ENCODE results near the gene ARHGAP10. TPM values are rescaled to one million over a fixed set of nuclear protein-coding genes. Genes with fewer than 3 reads are reported as not detected.

The ARHGAP10 gene
- total RNA-seq, 1 donor from 2014 or later: 20.2 TPM

DNA sequence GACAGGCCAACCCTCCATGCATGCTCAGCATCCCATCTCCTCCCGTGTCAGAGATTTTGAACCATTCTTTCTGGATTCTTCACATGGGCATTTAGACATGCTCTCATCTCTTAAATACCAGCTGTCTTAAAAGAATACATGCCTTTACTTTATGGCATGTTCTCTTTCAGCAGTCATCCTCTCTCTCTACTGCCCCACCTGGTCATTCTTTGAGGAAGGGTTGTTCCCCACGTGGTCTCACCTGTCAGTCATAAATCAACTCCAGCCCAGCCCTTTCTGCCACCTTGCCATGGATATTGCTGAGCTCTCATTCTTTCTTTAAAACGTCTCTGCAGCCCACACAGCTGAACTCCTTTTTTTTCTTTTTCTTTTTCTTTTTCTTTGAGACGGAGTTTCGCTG, 111.3 kb downstream of the ARHGAP10 start:
- peaks cover 4% of the 10 kb centered on the region for H3F3A ChIP-seq (ENCODE audit: low read depth)
- Mint-ChIP-seq H3K4me1 (peaks cover 18% of the 10 kb centered on the region), H3K4me3 (no peak overlapping the region), H3K27me3 (ENCODE audit: insufficient read depth, low read depth) (no peaks in the 10 kb centered on the region), H3K36me3 (peaks cover 3% of the 10 kb centered on the region), H3K27ac (no peak overlapping the region), H3K9me3 (no peaks in the 10 kb centered on the region)
- no peaks in the 10 kb centered on the region for H3K36me3 ChIP-seq
- H3K4me2 ChIP-seq: no peak overlapping the region
- no peaks in the 10 kb centered on the region for H3K27me3 ChIP-seq
- no peak for DNase-seq (ENCODE audit: low spot score)
- H3K9ac ChIP-seq: no peak overlapping the region
- no peak overlapping the region for H3K27ac ChIP-seq
- no peaks in the 10 kb centered on the region for H3K79me2 ChIP-seq (ENCODE audit: low read depth)
- no peaks in the 10 kb centered on the region for H3K9me3 ChIP-seq (ENCODE audit: low read depth)
- no peak overlapping the region for H2AFZ ChIP-seq (replicated peaks)
- peaks cover 33% of the 10 kb centered on the region for H3K4me1 ChIP-seq
- no peak overlapping the region for H3K4me3 ChIP-seq
- H4K20me1 ChIP-seq (ENCODE audit: low read depth): no peaks in the 10 kb centered on the region
- TF ChIP-seq, protein P1, sequence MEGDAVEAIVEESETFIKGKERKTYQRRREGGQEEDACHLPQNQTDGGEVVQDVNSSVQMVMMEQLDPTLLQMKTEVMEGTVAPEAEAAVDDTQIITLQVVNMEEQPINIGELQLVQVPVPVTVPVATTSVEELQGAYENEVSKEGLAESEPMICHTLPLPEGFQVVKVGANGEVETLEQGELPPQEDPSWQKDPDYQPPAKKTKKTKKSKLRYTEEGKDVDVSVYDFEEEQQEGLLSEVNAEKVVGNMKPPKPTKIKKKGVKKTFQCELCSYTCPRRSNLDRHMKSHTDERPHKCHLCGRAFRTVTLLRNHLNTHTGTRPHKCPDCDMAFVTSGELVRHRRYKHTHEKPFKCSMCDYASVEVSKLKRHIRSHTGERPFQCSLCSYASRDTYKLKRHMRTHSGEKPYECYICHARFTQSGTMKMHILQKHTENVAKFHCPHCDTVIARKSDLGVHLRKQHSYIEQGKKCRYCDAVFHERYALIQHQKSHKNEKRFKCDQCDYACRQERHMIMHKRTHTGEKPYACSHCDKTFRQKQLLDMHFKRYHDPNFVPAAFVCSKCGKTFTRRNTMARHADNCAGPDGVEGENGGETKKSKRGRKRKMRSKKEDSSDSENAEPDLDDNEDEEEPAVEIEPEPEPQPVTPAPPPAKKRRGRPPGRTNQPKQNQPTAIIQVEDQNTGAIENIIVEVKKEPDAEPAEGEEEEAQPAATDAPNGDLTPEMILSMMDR (IDR thresholded peaks at IDR 0.05): peak; percentile 28
- no peak for TF ChIP-seq EZH2 (IDR thresholded peaks at IDR 0.05)
- TF ChIP-seq EZH2phosphoT487 (IDR thresholded peaks at IDR 0.05): no peak

DNA sequence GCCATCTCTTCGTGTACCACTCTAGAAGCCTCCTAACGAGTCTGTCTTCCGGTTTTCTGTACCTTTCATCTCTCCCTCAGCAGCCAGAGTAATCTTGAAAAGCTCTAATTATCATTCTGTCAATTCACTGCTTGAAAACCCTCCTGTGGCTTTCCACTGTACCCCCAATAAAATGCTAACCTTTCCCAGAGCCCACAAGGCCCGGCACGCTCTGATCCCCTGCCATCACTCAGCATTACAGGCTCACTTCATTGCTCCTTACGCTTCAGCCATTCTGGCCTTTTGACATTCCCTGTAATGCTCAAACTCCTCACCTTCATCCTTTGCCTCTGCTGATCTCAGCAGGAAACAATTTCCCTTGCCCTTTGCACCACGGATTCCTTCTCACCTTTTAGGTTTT, 112.9 kb downstream of the ARHGAP10 start:
- peak; percentile 30 for DNase-seq (ENCODE audit: low spot score)
- Histone ChIP-seq H2AFZ (replicated peaks) (no peak overlapping the region), H3K79me2 (ENCODE audit: low read depth) (no peaks in the 10 kb centered on the region), H3F3A (ENCODE audit: low read depth) (peaks cover 4% of the 10 kb centered on the region), H3K4me1 (peaks cover 24% of the 10 kb centered on the region), H3K27ac (no peak overlapping the region), H3K27me3 (no peaks in the 10 kb centered on the region), H3K4me3 (no peak overlapping the region), H3K9ac (no peak overlapping the region), H3K4me2 (no peak overlapping the region), H4K20me1 (ENCODE audit: low read depth) (no peaks in the 10 kb centered on the region), H3K36me3 (no peaks in the 10 kb centered on the region), H3K9me3 (ENCODE audit: low read depth) (no peaks in the 10 kb centered on the region)
- no peak overlapping the region for H3K27ac Mint-ChIP-seq
- H3K9me3 Mint-ChIP-seq: no peaks in the 10 kb centered on the region
- peaks cover 17% of the 10 kb centered on the region for H3K4me1 Mint-ChIP-seq
- H3K36me3 Mint-ChIP-seq: peaks cover 8% of the 10 kb centered on the region
- H3K27me3 Mint-ChIP-seq (ENCODE audit: insufficient read depth, low read depth): no peaks in the 10 kb centered on the region
- H3K4me3 Mint-ChIP-seq: no peak overlapping the region
- TF ChIP-seq, protein P1 (IDR thresholded peaks at IDR 0.05): no peak
- TF ChIP-seq EZH2 (IDR thresholded peaks at IDR 0.05): no peak
- TF ChIP-seq EZH2phosphoT487 (IDR thresholded peaks at IDR 0.05): no peak

DNA sequence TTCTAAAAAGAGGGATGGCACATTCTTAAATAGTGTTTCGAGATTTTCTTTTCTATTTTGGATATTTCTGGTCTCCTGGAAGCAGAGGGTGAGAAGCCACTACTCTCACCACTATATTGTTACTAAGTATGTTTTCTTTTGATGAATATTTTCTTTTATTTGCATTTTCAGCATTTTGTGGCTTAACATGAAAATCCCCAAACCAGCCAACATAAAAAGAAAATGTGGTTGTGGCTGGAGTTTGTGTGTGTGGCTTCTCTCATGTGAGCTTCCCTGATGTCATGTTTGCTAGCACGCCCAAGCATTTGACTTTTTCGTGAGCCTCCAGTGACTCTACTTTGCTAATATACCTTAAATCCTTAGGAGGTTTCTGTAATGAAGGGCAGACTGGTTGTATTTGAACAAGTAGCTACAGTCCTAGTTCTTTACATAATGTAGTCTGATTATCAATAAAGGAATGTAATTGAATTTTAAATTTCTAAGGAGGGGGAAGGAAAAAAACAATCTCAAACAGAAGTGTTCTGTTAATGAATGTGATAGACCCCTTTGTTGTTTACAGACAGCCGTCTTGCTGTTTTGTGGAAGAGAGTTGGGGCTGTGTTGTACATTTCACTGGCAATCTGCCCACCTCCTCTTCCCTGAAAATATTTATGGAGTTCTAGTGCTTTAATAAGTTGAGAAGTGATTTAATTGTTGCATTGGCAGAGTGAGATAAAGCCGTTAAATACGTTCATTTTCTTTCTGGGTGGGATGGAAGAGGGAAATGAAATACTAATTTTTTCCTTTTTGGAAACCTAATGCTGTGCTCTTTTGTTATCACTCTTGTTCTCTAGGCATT, 114.6 kb downstream of the ARHGAP10 start:
- H3K9me3 Mint-ChIP-seq: no peaks in the 10 kb centered on the region
- Histone ChIP-seq H4K20me1 (ENCODE audit: low read depth) (no peaks in the 10 kb centered on the region), H2AFZ (replicated peaks) (no peak overlapping the region), H3K9me3 (ENCODE audit: low read depth) (no peaks in the 10 kb centered on the region), H3K4me2 (no peak overlapping the region), H3K36me3 (no peaks in the 10 kb centered on the region), H3K4me1 (peaks cover 21% of the 10 kb centered on the region), H3K4me3 (no peak overlapping the region), H3F3A (ENCODE audit: low read depth) (peaks cover 4% of the 10 kb centered on the region), H3K27ac (no peak overlapping the region), H3K27me3 (no peaks in the 10 kb centered on the region), H3K79me2 (ENCODE audit: low read depth) (no peaks in the 10 kb centered on the region), H3K9ac (no peak overlapping the region)
- H3K4me3 Mint-ChIP-seq: no peak overlapping the region
- TF ChIP-seq, protein P1 (IDR thresholded peaks at IDR 0.05): no peak
- TF ChIP-seq EZH2phosphoT487 (IDR thresholded peaks at IDR 0.05): peak; percentile 61
- DNase-seq (ENCODE audit: low spot score): no peak
- H3K36me3 Mint-ChIP-seq: peaks cover 8% of the 10 kb centered on the region
- H3K4me1 Mint-ChIP-seq: peaks cover 15% of the 10 kb centered on the region
- no peak overlapping the region for H3K27ac Mint-ChIP-seq
- H3K27me3 Mint-ChIP-seq (ENCODE audit: insufficient read depth, low read depth): no peaks in the 10 kb centered on the region

Data from neural progenitor cell (in vitro differentiated cells).